B cell (primary cell): Measurements from ENCODE around the gene RIMBP2. TPM values are rescaled to one million over a fixed set of nuclear protein-coding genes. Genes with fewer than 3 reads are reported as not detected.

ENCODE experiments used
- ATAC-seq: fragments of 200-7000 bp; cut with Tn5 transposase; one replicate; pipeline ENCODE4 v1.10.0; 2021; ENCODE audit warnings: low read depth, mild to moderate bottlenecking, moderate number of reproducible peaks, moderate library complexity
- CTCF ChIA-PET: fragments of 350-600 bp; sonication (Branson Sonifier 250); formaldehyde crosslinking; loops from one replicate; lab custom pipeline; 2021; ENCODE audit warnings: antibody characterized with exemption, inconsistent platforms; lab: Charles Lee
- POLR2A ChIA-PET: fragments of 350-600 bp; sonication (Branson Sonifier 250); formaldehyde crosslinking; loops from one replicate; lab custom pipeline; 2021; ENCODE audit warnings: antibody characterized with exemption; lab: Charles Lee
- DNase-seq: peaks from one replicate; pipeline ENCODE4 v3.0.0; 2013
- H2AFZ ChIP-seq: 2 replicates; pipeline ENCODE4 v1.6.1; 2012; ENCODE audit warnings: mild to moderate bottlenecking, low read depth, low read length; ENCODE audit not compliant: insufficient read depth, poor library complexity, severe bottlenecking
- H3K27ac ChIP-seq, 2 donors: 1 replicate in 1 of 2; 2 replicates in 1 of 2; pipeline ENCODE4 v1.5.1; 2012 to 2013; ENCODE audit warnings: low read length in 2 of 2, mild to moderate bottlenecking in 2 of 2, moderate library complexity in 1 of 2
- H3K27me3 ChIP-seq, 4 experiments: fragments of 200-600 bp in 1 of 4; sonication (generic) in 1 of 4; replicated peaks in 1 of 4; 1 replicate in 2 of 4; 2 replicates in 2 of 4; pipeline versions ENCODE4 v1.6.1 to v1.7.0; 2013 to 2016; ENCODE audit warnings: low read length in 3 of 4, mild to moderate bottlenecking in 2 of 4, mixed read lengths in 1 of 4, moderate library complexity in 1 of 4; ENCODE audit not compliant: insufficient read depth in 4 of 4, control insufficient read depth in 3 of 4; ENCODE audit errors: control extremely low read depth in 1 of 4
- H3K36me3 ChIP-seq, 2 experiments: replicated peaks in 1 of 2; 1 replicate in 1 of 2; 2 replicates in 1 of 2; pipeline versions ENCODE4 v1.6.1 to v1.7.1; 2013; ENCODE audit warnings: low read length in 1 of 2; ENCODE audit not compliant: insufficient read depth in 2 of 2, control insufficient read depth in 1 of 2; ENCODE audit errors: control extremely low read depth in 1 of 2, extremely low read depth in 1 of 2
- H3K4me1 ChIP-seq, 2 donors: fragments of 200-600 bp in 1 of 2; sonication (generic) in 1 of 2; 1 replicate in 1 of 2; 2 replicates in 1 of 2; pipeline versions ENCODE4 v1.5.1 to v1.6.1; 2013 to 2017; ENCODE audit warnings: low read length in 2 of 2; ENCODE audit not compliant: control insufficient read depth in 2 of 2, insufficient read depth in 2 of 2
- H3K4me2 ChIP-seq: replicated peaks from 2 replicates; pipeline ENCODE3; 2012; ENCODE audit warnings: mild to moderate bottlenecking, low read depth, low read length; ENCODE audit not compliant: poor library complexity, severe bottlenecking
- H3K4me3 ChIP-seq, 5 experiments: fragments of 200-600 bp in 1 of 5; sonication (generic) in 1 of 5; 1 replicate in 3 of 5; 2 replicates in 2 of 5; pipeline versions ENCODE4 v1.5.1 to v1.7.0; 2011 to 2016; ENCODE audit warnings: low read length in 4 of 5, mild to moderate bottlenecking in 4 of 5, low read depth in 2 of 5, control low read depth in 1 of 5, moderate library complexity in 1 of 5; ENCODE audit not compliant: insufficient read depth in 1 of 5; ENCODE audit errors: control extremely low read depth in 1 of 5, extremely low read depth in 1 of 5
- H3K79me2 ChIP-seq: fragments of 200-600 bp; sonication (generic); one replicate; pipeline ENCODE4 v1.6.0; 2016; ENCODE audit warnings: low read length; ENCODE audit not compliant: control insufficient read depth, insufficient read depth
- H3K9ac ChIP-seq: fragments of 200-600 bp; sonication (generic); 2 replicates; pipeline ENCODE4 v1.6.1; 2017; ENCODE audit warnings: mild to moderate bottlenecking, low read length, moderate library complexity
- H3K9me3 ChIP-seq, 3 donors: one replicate each; pipeline versions ENCODE4 v1.6.1 to v1.7.1; 2013; ENCODE audit warnings: low read length in 2 of 3; ENCODE audit not compliant: control insufficient read depth in 2 of 3, insufficient read depth in 1 of 3; ENCODE audit errors: control extremely low read depth in 1 of 3
- H4K20me1 ChIP-seq: 2 replicates; pipeline ENCODE4 v1.6.0; 2012; ENCODE audit warnings: mild to moderate bottlenecking, low read length; ENCODE audit not compliant: insufficient read depth, control insufficient read depth, poor library complexity, severe bottlenecking
- H3K27ac Mint-ChIP-seq: one replicate; pipeline ENCODE4 v1.8.0; 2021; ENCODE audit warnings: mixed read lengths
- H3K27me3 Mint-ChIP-seq: one replicate; pipeline ENCODE4 v1.8.0; 2021; ENCODE audit warnings: mixed read lengths
- H3K4me1 Mint-ChIP-seq: one replicate; pipeline ENCODE4 v1.8.0; 2021; ENCODE audit warnings: mixed read lengths
- H3K4me3 Mint-ChIP-seq: one replicate; pipeline ENCODE4 v1.8.0; 2021; ENCODE audit warnings: mixed read lengths
- H3K9me3 Mint-ChIP-seq: one replicate; pipeline ENCODE4 v1.8.0; 2022; ENCODE audit warnings: mixed read lengths; ENCODE audit not compliant: insufficient read depth
- CTCF ChIP-seq: fragments of 200-600 bp; IDR thresholded peaks from one replicate; pipeline ENCODE4 v1.8.0; 2022; ENCODE audit warnings: antibody characterized with exemption, mild to moderate bottlenecking
- EZH2 ChIP-seq: IDR thresholded peaks from 2 replicates; pipeline ENCODE4 v1.6.1; 2012; ENCODE audit warnings: borderline replicate concordance, low read depth, mild to moderate bottlenecking, moderate library complexity, low read length; ENCODE audit not compliant: insufficient read depth, poor library complexity, severe bottlenecking
- WGBS: methylation state at CpG from one replicate; pipeline ENCODE4 v1.1.5; 2013; ENCODE audit warnings: missing lambda C conversion rate; ENCODE audit not compliant: insufficient coverage; 5-methylcytosine and 5-hydroxymethylcytosine counted together
- intact Hi-C: fragments of 100-400 bp; cut with micrococcal nuclease; formaldehyde crosslinking; loops from one replicate; pipeline ENCODE4 v1.10.0; 2022
- polyA plus RNA-seq: library from polyadenylated mRNA; depleted of rRNA; stranded (reverse); fragments of >200 nt; gene quantifications from 2 replicates; pipeline ENCODE4 v1.2.3, GENCODE V29; 2012
- total RNA-seq, 2 donors: library from RNA; stranded (reverse); fragments of 120-200 nt in 1 of 2; gene quantifications; 1 replicate in 1 of 2; 2 replicates in 1 of 2; pipeline versions ENCODE4 v1.2.3 to v1.2.4, GENCODE V29; 2013 to 2022

The RIMBP2 gene
- total and polyA plus RNA-seq, 2 donors (not counting 1 experiment from before 2014, with no cell fraction given) = not detected

DNA sequence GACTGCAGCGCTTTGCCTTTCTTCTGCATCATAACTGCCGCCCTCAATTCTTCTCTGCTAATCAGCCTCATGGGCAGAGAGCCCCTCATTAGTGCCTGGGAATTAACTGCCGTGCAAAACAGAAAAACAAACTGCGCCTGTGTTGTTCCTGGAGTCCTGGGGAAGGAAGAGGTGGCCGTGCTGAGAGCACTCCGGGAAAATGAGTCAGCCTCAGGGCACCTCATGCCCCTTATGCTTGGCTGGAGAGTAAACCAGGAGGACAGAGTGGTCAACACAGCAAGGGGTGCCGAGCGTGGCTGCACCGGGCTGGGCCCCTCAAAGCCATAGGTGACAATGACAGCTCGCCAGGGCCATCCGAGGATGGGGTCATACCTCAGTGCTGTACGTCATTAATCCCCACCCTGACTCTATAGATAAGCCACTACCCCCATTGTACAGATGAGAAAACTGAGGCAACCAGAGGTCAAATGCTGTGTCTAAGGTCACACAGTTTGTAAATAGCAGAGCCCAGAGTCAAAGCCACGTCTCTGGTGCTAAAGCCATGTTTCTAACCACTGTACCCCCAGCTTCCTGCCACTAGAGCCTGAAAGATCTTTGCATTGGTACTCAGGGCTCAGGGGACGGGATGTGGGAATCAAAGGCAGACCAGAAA is 74.4 kb downstream of the RIMBP2 start:
- no peak overlapping the region for H3K9ac ChIP-seq
- intact Hi-C loops = no loop called here
- Mint-ChIP-seq H3K27ac (no peak overlapping the region), H3K27me3 (peaks cover 5% of the 10 kb centered on the region), H3K9me3 (no peaks in the 10 kb centered on the region), H3K4me3 (no peak overlapping the region), H3K4me1 (no peaks in the 10 kb centered on the region)
- no peaks in the 10 kb centered on the region for H3K27me3 ChIP-seq
- H3K36me3 ChIP-seq = no peaks in the 10 kb centered on the region
- H3K9me3 ChIP-seq = peaks cover 0 to 14% (median 0%) of the 10 kb centered on the region in 3 donors
- CTCF ChIA-PET = no interaction called here
- H3K4me2 ChIP-seq = no peak overlapping the region
- no peaks in the 10 kb centered on the region for H3K79me2 ChIP-seq
- H3K27ac ChIP-seq = no peak overlapping the region
- TF ChIP-seq CTCF (no peak), EZH2 (no peak)
- no peaks in the 10 kb centered on the region for H4K20me1 ChIP-seq
- no peak overlapping the region for H2AFZ ChIP-seq
- POLR2A ChIA-PET = no interaction called here
- no peak overlapping the region for H3K4me3 ChIP-seq
- 95% methylated on average over 13 of the region's 14 CpGs for WGBS
- H3K4me1 ChIP-seq = no peaks in the 10 kb centered on the region
- ATAC-seq = no peak
- DNase-seq = no peak

GRCh38 chr12:130640901-130641300 is 75.2 kb downstream of the RIMBP2 start:
- Mint-ChIP-seq H3K9me3 (no peaks in the 10 kb centered on the region), H3K4me3 (no peak overlapping the region), H3K27me3 (peaks cover 5% of the 10 kb centered on the region), H3K27ac (no peak overlapping the region), H3K4me1 (no peaks in the 10 kb centered on the region)
- intact Hi-C loops = no loop called here
- H3K36me3 ChIP-seq = no peaks in the 10 kb centered on the region
- no peak for TF ChIP-seq CTCF
- no peak for TF ChIP-seq EZH2
- H3K79me2 ChIP-seq = no peaks in the 10 kb centered on the region
- no peaks in the 10 kb centered on the region for H3K4me1 ChIP-seq
- no peak overlapping the region for H3K4me3 ChIP-seq
- no peak for ATAC-seq
- POLR2A ChIA-PET = no interaction called here
- H3K27me3 ChIP-seq = no peaks in the 10 kb centered on the region
- DNase-seq = no peak
- no peak overlapping the region for H3K27ac ChIP-seq
- no peak overlapping the region for H2AFZ ChIP-seq
- CTCF ChIA-PET = no interaction called here
- H3K9ac ChIP-seq = no peak overlapping the region
- peaks cover 0 to 10% (median 0%) of the 10 kb centered on the region in 3 donors for H3K9me3 ChIP-seq
- no peaks in the 10 kb centered on the region for H4K20me1 ChIP-seq
- H3K4me2 ChIP-seq = no peak overlapping the region
- WGBS = 95% methylated on average over 11 of the region's 11 CpGs
